SU-DHL-6 (cell line): ENCODE data around the gene MARK3.

Source experiments
- H2AFZ ChIP-seq: fragments of 200-600 bp; sonication (generic); 2 replicates; pipeline ENCODE4 v1.6.1; 2014; ENCODE audit warnings: low read depth, mild to moderate bottlenecking, moderate library complexity, mixed read lengths, antibody characterized with exemption, low read length; ENCODE audit not compliant: severe bottlenecking
- H3F3A ChIP-seq: fragments of 200-600 bp; shearing (Covaris generic); 2 replicates; pipeline ENCODE4 v1.6.0; 2016; ENCODE audit warnings: antibody characterized with exemption, mild to moderate bottlenecking; ENCODE audit not compliant: insufficient read depth
- H3K27ac ChIP-seq: fragments of 200-600 bp; sonication (generic); 2 replicates; pipeline ENCODE4 v1.5.1; 2016; ENCODE audit warnings: low read depth, mild to moderate bottlenecking, low read length, moderate library complexity, mixed read lengths
- H3K27me3 ChIP-seq: fragments of 200-600 bp; sonication (generic), shearing (Covaris generic); 2 replicates; pipeline ENCODE4 v1.6.0; 2014; ENCODE audit warnings: mild to moderate bottlenecking, low read length
- H3K36me3 ChIP-seq: fragments of 200-600 bp; sonication (generic); 2 replicates; pipeline ENCODE4 v1.6.1; 2014; ENCODE audit warnings: mild to moderate bottlenecking, low read length, mixed read lengths
- H3K4me2 ChIP-seq: fragments of 300-600, 200-600 bp; shearing (Covaris generic), sonication (generic); 2 replicates; pipeline ENCODE4 v1.6.0; 2014; ENCODE audit warnings: low read length, low read depth, mild to moderate bottlenecking; ENCODE audit not compliant: poor library complexity, severe bottlenecking
- H3K4me3 ChIP-seq: fragments of 200-600 bp; sonication (generic); 2 replicates; pipeline ENCODE4 v1.5.1; 2014; ENCODE audit warnings: antibody characterized with exemption, low read length, mild to moderate bottlenecking, mixed read lengths; ENCODE audit not compliant: insufficient read depth, poor library complexity, severe bottlenecking
- H3K79me2 ChIP-seq: fragments of 200-600 bp; sonication (generic); 2 replicates; pipeline ENCODE4 v1.6.1; 2014; ENCODE audit warnings: mild to moderate bottlenecking, low read length, moderate library complexity; ENCODE audit not compliant: insufficient read depth
- H3K9ac ChIP-seq: fragments of 200-600 bp; sonication (generic); 2 replicates; pipeline ENCODE4 v1.7.0; 2014; ENCODE audit warnings: mild to moderate bottlenecking, low read length
- H3K9me2 ChIP-seq: fragments of 200-600 bp; sonication (generic); replicated peaks from 2 replicates; pipeline ENCODE4 v1.6.1; 2014; ENCODE audit warnings: low read length; ENCODE audit not compliant: insufficient read depth
- H3K9me3 ChIP-seq: fragments of 200-600 bp; sonication (generic); 2 replicates; pipeline ENCODE4 v1.6.1; 2014; ENCODE audit warnings: low read length, mixed read lengths; ENCODE audit not compliant: insufficient read depth
- H4K20me1 ChIP-seq: fragments of 200-600 bp; sonication (generic); 2 replicates; pipeline ENCODE4 v1.6.1; 2014; ENCODE audit warnings: low read depth, mild to moderate bottlenecking, antibody characterized with exemption, low read length, moderate library complexity, mixed read lengths
- EZH2phosphoT487 ChIP-seq: fragments of 200-600 bp; sonication (generic), shearing (Covaris generic); conservative IDR thresholded peaks from 2 replicates; pipeline ENCODE4 v1.6.1; 2018; ENCODE audit warnings: mild to moderate bottlenecking, antibody characterized with exemption, low read length, moderate library complexity, mixed read lengths
- TF ChIP-seq, protein P1 (sequence below): fragments of 200-600 bp; sonication (generic); IDR thresholded peaks from one replicate; pipeline ENCODE4 v1.5.1; 2017; ENCODE audit warnings: antibody characterized with exemption, mild to moderate bottlenecking, low read length, moderate library complexity; ENCODE audit not compliant: insufficient read depth, poor library complexity, severe bottlenecking

MARK3 gene

DNA sequence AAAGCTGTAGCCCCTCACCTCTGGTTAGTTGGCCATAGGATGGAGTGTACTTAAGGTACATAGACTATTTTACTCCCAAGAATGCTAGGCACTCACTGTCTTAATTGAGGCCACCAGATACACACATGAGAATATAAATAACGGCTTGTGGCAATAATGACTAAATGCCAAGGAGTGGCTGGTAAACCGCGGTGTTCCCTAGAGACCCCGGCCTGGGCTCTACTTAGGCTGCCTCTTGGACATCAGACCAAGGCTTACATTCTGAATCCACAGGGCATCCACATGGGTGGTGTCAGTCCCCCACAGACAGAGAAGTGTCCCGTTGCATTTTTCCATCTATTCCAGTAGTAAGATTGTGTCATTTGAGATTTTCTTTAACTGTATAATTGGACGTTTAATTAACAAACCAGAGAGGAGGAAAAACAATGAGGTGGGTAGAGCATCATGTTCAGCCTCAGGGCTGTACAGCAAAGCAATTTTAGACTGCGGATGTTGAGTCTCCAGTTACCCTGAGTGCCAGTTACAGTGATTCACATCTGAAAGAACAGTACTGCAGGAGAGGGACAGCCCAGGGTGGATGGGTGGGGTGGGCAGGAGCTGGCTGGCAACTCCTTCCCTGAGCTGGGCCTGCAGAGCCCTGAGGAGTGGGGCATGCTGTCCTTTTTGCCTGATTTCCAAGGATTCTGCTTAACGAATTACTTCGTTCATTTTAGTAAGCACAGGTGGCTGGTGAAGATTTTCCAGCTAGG lies 116.9 kb downstream of the MARK3 start:
- Histone ChIP-seq H3F3A (0 out of 2 replicates have a peak, but pooled peaks cover 6% of the 10 kb centered on the region), H3K4me2 (no peak overlapping the region), H3K27me3 (no peaks in the 10 kb centered on the region), H3K36me3 (peaks cover 3% of the 10 kb centered on the region; the same call in 1 of the 2 replicates), H3K9me3 (no peaks in the 10 kb centered on the region), H4K20me1 (no peaks in the 10 kb centered on the region), H3K9ac (no peak overlapping the region), H2AFZ (no peak overlapping the region), H3K27ac (no peak overlapping the region), H3K9me2 (no peaks in the 10 kb centered on the region), H3K79me2 (no peaks in the 10 kb centered on the region), H3K4me3 (no peak overlapping the region)
- TF ChIP-seq, protein P1, sequence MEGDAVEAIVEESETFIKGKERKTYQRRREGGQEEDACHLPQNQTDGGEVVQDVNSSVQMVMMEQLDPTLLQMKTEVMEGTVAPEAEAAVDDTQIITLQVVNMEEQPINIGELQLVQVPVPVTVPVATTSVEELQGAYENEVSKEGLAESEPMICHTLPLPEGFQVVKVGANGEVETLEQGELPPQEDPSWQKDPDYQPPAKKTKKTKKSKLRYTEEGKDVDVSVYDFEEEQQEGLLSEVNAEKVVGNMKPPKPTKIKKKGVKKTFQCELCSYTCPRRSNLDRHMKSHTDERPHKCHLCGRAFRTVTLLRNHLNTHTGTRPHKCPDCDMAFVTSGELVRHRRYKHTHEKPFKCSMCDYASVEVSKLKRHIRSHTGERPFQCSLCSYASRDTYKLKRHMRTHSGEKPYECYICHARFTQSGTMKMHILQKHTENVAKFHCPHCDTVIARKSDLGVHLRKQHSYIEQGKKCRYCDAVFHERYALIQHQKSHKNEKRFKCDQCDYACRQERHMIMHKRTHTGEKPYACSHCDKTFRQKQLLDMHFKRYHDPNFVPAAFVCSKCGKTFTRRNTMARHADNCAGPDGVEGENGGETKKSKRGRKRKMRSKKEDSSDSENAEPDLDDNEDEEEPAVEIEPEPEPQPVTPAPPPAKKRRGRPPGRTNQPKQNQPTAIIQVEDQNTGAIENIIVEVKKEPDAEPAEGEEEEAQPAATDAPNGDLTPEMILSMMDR, result no peak
- TF ChIP-seq EZH2phosphoT487, result no peak

DNA sequence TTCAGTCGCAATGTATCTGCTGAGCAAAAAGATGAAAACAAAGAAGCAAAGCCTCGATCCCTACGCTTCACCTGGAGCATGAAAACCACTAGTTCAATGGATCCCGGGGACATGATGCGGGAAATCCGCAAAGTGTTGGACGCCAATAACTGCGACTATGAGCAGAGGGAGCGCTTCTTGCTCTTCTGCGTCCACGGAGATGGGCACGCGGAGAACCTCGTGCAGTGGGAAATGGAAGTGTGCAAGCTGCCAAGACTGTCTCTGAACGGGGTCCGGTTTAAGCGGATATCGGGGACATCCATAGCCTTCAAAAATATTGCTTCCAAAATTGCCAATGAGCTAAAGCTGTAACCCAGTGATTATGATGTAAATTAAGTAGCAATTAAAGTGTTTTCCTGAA lies 117.7 kb downstream of the MARK3 start:
- no peaks in the 10 kb centered on the region for H3K9me3 ChIP-seq
- no peaks in the 10 kb centered on the region for H3K79me2 ChIP-seq
- no peak overlapping the region for H2AFZ ChIP-seq
- TF ChIP-seq, protein P1, result no peak
- no peak for TF ChIP-seq EZH2phosphoT487
- no peaks in the 10 kb centered on the region for H3K9me2 ChIP-seq
- 0 out of 2 replicates have a peak, but pooled peaks cover 6% of the 10 kb centered on the region for H3F3A ChIP-seq
- no peaks in the 10 kb centered on the region for H4K20me1 ChIP-seq
- H3K27me3 ChIP-seq, result no peaks in the 10 kb centered on the region
- peaks cover 3% of the 10 kb centered on the region; the same call in 1 of the 2 replicates for H3K36me3 ChIP-seq
- no peak overlapping the region for H3K4me3 ChIP-seq
- H3K9ac ChIP-seq, result no peak overlapping the region
- no peak overlapping the region for H3K27ac ChIP-seq
- H3K4me2 ChIP-seq, result no peak overlapping the region

DNA sequence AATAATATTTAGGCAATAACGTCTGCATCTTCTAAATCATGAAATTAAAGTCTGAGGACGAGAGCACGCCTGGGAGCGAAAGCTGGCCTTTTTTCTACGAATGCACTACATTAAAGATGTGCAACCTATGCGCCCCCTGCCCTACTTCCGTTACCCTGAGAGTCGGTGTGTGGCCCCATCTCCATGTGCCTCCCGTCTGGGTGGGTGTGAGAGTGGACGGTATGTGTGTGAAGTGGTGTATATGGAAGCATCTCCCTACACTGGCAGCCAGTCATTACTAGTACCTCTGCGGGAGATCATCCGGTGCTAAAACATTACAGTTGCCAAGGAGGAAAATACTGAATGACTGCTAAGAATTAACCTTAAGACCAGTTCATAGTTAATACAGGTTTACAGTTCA lies 118.1 kb downstream of the MARK3 start:
- Histone ChIP-seq H3K9ac (no peak overlapping the region), H4K20me1 (no peaks in the 10 kb centered on the region), H3K36me3 (peaks cover 3% of the 10 kb centered on the region; the same call in 1 of the 2 replicates), H3K79me2 (no peaks in the 10 kb centered on the region), H3K4me3 (no peak overlapping the region), H3K9me3 (no peaks in the 10 kb centered on the region), H3K27ac (no peak overlapping the region), H2AFZ (no peak overlapping the region), H3K4me2 (no peak overlapping the region), H3K27me3 (no peaks in the 10 kb centered on the region), H3F3A (0 out of 2 replicates have a peak, but pooled peaks cover 6% of the 10 kb centered on the region), H3K9me2 (no peaks in the 10 kb centered on the region)
- TF ChIP-seq, protein P1, result no peak
